ENCODE data around the gene GAMT.
A peak's percentile ranks its signal among the peaks of the same experiment; 100 is the strongest.

GAMT gene

DNA sequence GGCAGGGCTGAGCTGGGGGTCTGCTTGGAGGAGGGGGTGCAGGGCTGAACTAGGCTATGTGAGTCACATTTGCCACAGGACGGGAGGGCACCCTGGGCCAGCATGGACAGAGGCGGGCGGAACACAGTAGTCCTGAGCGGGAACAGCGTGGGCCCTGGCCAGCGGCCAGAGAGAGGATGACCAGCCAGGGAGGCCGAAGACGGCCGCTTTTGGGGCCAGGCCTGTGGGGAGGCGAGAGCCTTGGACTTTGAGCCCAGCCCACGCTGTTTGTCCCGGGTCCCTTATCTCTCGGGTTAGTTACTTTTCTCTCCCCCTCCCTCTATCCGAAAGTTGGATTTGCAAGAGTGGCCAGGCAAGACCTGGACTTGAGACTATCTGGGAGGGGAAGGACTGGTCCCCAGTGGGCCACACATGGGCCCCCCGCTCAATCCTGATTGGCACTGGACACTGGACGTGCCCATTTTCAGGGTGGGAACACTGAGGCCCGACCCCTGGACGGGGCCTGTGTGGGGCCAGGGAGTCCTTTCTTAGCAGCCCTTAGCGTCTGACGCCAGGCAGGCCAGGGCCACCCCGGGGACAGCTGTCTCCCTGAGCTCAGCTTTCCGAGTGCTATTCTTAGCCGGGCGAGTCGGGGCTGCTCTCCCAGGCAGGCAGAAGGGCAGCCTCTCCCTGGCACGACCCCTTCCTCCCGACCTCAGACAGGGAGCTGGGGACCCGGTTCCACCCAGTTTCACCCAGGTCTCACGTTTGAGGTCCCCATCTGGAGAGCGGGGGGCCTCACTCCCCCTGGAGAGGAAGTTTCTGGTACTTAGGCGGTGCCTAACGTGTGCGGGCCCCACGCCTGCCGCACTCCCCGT, 833 bp downstream of the GAMT start:
- peak overlapping the region; percentile 56 for H3K4ac ChIP-seq (ENCODE audit: low read depth, low read length)
- H2AFZ ChIP-seq (ENCODE audit: insufficient read depth, low read length, poor library complexity) = peak overlapping the region; percentile 99
- H2BK5ac ChIP-seq (ENCODE audit: low read depth, low read length, poor library complexity) = no peak overlapping the region
- H3K4me1 ChIP-seq (ENCODE audit: control insufficient read depth in 1 of 2, insufficient read depth in 2 of 2, low read length in 2 of 2) = peaks cover 6% of the 10 kb centered on the region in 2 experiments
- peaks cover 5% of the 10 kb centered on the region for H3K9me3 ChIP-seq (ENCODE audit: insufficient read depth, low read depth, low read length)
- no peaks in the 10 kb centered on the region for H3K36me3 ChIP-seq (ENCODE audit: control insufficient read depth in 1 of 2, insufficient read depth in 2 of 2, low read length in 2 of 2)
- peak overlapping the region; percentile 54 for H2BK120ac ChIP-seq (ENCODE audit: insufficient read depth, low read length, poor library complexity)
- no peak overlapping the region for H3K23ac ChIP-seq (ENCODE audit: low read length)
- H3K79me2 ChIP-seq (ENCODE audit: control insufficient read depth, insufficient read depth, low read length, poor library complexity) = peaks cover 6% of the 10 kb centered on the region
- DNase-seq = peak in 1 of 2 donors; percentile 24
- H3K27ac ChIP-seq (ENCODE audit: low read depth, low read length) = no peak overlapping the region
- no CpG with 5 or more reads among the region's 36 CpGs for WGBS (ENCODE audit: extremely low coverage, insufficient coverage, insufficient read length)
- H4K8ac ChIP-seq (ENCODE audit: low read depth, low read length) = peak overlapping the region; percentile 85
- H3K79me1 ChIP-seq (ENCODE audit: low read length) = peaks cover 8% of the 10 kb centered on the region
- peak overlapping the region; percentile 82 for H3K4me2 ChIP-seq (ENCODE audit: low read length)
- H3K4me3 ChIP-seq (ENCODE audit: low read depth, low read length) = peak overlapping the region; percentile 81
- H3K27me3 ChIP-seq (ENCODE audit: insufficient read depth, low read length) = no peaks in the 10 kb centered on the region
- H2AK5ac ChIP-seq (ENCODE audit: low read length) = peak overlapping the region; percentile 86
- H2BK12ac ChIP-seq (ENCODE audit: low read length) = no peak overlapping the region
- peak overlapping the region; percentile 59 for H3K9ac ChIP-seq (ENCODE audit: low read length)
- peak overlapping the region; percentile 96 for H4K12ac ChIP-seq (ENCODE audit: low read depth, low read length)
- H3K14ac ChIP-seq (ENCODE audit: low read length) = peak overlapping the region; percentile 96
- peak overlapping the region; percentile 94 for H4K91ac ChIP-seq (ENCODE audit: low read depth, low read length)
- peak overlapping the region; percentile 93 for H3K18ac ChIP-seq (ENCODE audit: low read length)

DNA sequence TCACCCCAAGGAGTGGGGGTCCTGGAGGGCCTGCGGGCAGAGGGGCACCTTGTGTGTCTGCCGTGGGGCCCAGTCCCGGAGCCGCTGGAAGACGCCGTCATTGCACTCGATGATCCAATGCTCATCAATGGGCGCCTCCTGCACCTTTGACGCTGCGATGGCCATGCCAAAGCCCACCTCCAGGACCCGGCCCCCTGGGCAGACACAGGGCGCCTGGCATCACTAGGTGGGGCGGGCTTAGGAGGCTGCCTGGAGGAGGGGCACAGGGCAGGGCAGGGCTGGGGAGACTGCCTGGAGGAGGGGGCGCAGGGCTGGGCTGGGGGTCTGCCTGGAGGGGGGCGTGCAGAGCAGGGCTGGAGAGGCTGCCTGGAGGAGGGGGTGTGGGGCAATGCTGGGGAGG, 1.6 kb downstream of the GAMT start:
- peaks cover 5% of the 10 kb centered on the region for H3K9me3 ChIP-seq (ENCODE audit: insufficient read depth, low read depth, low read length)
- no peak overlapping the region for H3K18ac ChIP-seq (ENCODE audit: low read length)
- H3K9ac ChIP-seq (ENCODE audit: low read length) = no peak overlapping the region
- no peak overlapping the region for H2BK12ac ChIP-seq (ENCODE audit: low read length)
- no peak overlapping the region for H2AFZ ChIP-seq (ENCODE audit: insufficient read depth, low read length, poor library complexity)
- no peak overlapping the region for H3K4ac ChIP-seq (ENCODE audit: low read depth, low read length)
- peaks cover 6% of the 10 kb centered on the region in 2 experiments for H3K4me1 ChIP-seq (ENCODE audit: control insufficient read depth in 1 of 2, insufficient read depth in 2 of 2, low read length in 2 of 2)
- peaks cover 8% of the 10 kb centered on the region for H3K79me1 ChIP-seq (ENCODE audit: low read length)
- no peak overlapping the region for H4K8ac ChIP-seq (ENCODE audit: low read depth, low read length)
- no peak overlapping the region for H3K4me2 ChIP-seq (ENCODE audit: low read length)
- no CpG with 5 or more reads among the region's 15 CpGs for WGBS (ENCODE audit: extremely low coverage, insufficient coverage, insufficient read length)
- H3K23ac ChIP-seq (ENCODE audit: low read length) = no peak overlapping the region
- H3K36me3 ChIP-seq (ENCODE audit: control insufficient read depth in 1 of 2, insufficient read depth in 2 of 2, low read length in 2 of 2) = peaks cover 3% of the 10 kb centered on the region in 2 experiments
- H3K27ac ChIP-seq (ENCODE audit: low read depth, low read length) = no peak overlapping the region
- no peak overlapping the region for H3K4me3 ChIP-seq (ENCODE audit: low read depth, low read length)
- no peak for DNase-seq
- H2BK120ac ChIP-seq (ENCODE audit: insufficient read depth, low read length, poor library complexity) = no peak overlapping the region
- H2AK5ac ChIP-seq (ENCODE audit: low read length) = no peak overlapping the region
- H3K27me3 ChIP-seq (ENCODE audit: insufficient read depth, low read length) = no peaks in the 10 kb centered on the region
- H4K12ac ChIP-seq (ENCODE audit: low read depth, low read length) = no peak overlapping the region
- H3K79me2 ChIP-seq (ENCODE audit: control insufficient read depth, insufficient read depth, low read length, poor library complexity) = peaks cover 6% of the 10 kb centered on the region
- H3K14ac ChIP-seq (ENCODE audit: low read length) = no peak overlapping the region
- no peak overlapping the region for H2BK5ac ChIP-seq (ENCODE audit: low read depth, low read length, poor library complexity)
- no peak overlapping the region for H4K91ac ChIP-seq (ENCODE audit: low read depth, low read length)

DNA sequence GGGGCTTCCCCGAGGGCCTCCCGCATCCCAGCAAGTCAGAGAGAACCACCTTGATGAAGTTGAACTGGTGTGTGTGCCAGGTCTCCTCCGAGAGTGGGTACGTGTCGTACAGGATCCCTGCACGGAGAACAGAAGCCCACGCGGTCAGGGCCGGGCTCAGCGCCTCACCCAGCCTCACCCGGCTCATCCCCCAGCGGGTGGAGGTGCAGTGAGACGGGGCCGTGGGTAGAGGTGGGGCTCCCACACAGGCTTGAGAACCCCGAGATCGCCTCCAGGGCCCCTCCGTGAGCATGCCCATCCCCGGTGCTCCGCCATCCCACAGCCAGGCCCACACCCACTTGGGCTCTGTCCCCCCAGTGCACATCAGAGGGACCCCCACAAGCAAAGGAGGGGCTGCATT, 2.3 kb downstream of the GAMT start:
- H4K12ac ChIP-seq (ENCODE audit: low read depth, low read length) = no peak overlapping the region
- no peak overlapping the region for H2BK120ac ChIP-seq (ENCODE audit: insufficient read depth, low read length, poor library complexity)
- no peak overlapping the region for H2AK5ac ChIP-seq (ENCODE audit: low read length)
- no peak overlapping the region for H3K4ac ChIP-seq (ENCODE audit: low read depth, low read length)
- H2AFZ ChIP-seq (ENCODE audit: insufficient read depth, low read length, poor library complexity) = no peak overlapping the region
- H3K36me3 ChIP-seq (ENCODE audit: control insufficient read depth in 1 of 2, insufficient read depth in 2 of 2, low read length in 2 of 2) = peaks cover 3% of the 10 kb centered on the region in 2 experiments
- no peak overlapping the region for H3K9ac ChIP-seq (ENCODE audit: low read length)
- no peak overlapping the region for H3K4me2 ChIP-seq (ENCODE audit: low read length)
- peaks cover 6% of the 10 kb centered on the region in 2 experiments for H3K4me1 ChIP-seq (ENCODE audit: control insufficient read depth in 1 of 2, insufficient read depth in 2 of 2, low read length in 2 of 2)
- H4K91ac ChIP-seq (ENCODE audit: low read depth, low read length) = no peak overlapping the region
- H3K27me3 ChIP-seq (ENCODE audit: insufficient read depth, low read length) = no peaks in the 10 kb centered on the region
- no peak overlapping the region for H3K18ac ChIP-seq (ENCODE audit: low read length)
- H2BK12ac ChIP-seq (ENCODE audit: low read length) = no peak overlapping the region
- H2BK5ac ChIP-seq (ENCODE audit: low read depth, low read length, poor library complexity) = no peak overlapping the region
- H3K14ac ChIP-seq (ENCODE audit: low read length) = no peak overlapping the region
- H3K4me3 ChIP-seq (ENCODE audit: low read depth, low read length) = no peak overlapping the region
- no peak overlapping the region for H3K27ac ChIP-seq (ENCODE audit: low read depth, low read length)
- H3K9me3 ChIP-seq (ENCODE audit: insufficient read depth, low read depth, low read length) = peaks cover 5% of the 10 kb centered on the region
- peaks cover 8% of the 10 kb centered on the region for H3K79me1 ChIP-seq (ENCODE audit: low read length)
- no peak overlapping the region for H4K8ac ChIP-seq (ENCODE audit: low read depth, low read length)
- H3K79me2 ChIP-seq (ENCODE audit: control insufficient read depth, insufficient read depth, low read length, poor library complexity) = peaks cover 6% of the 10 kb centered on the region
- no peak overlapping the region for H3K23ac ChIP-seq (ENCODE audit: low read length)
- no CpG with 5 or more reads among the region's 19 CpGs for WGBS (ENCODE audit: extremely low coverage, insufficient coverage, insufficient read length)
- DNase-seq = no peak

DNA sequence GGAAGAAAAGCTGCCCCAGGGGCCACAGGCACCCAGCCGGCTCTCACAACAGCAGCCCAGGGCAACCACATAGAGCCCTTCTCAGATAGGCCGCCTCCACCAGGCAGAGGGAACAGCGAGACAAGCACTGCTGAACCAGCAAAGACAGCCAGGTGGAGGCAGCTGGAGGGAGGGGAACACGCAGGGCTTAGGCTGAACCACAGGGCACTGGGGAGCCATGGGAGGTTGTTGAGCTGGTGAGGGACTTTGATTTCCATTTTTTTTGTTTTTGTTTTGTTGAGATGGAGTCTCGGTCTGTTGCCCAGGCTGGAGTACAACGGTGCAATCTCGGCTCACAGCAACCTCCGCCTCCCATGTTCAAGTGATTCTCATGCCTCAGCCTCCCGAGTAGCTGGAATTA, 3.5 kb downstream of the GAMT start:
- Histone ChIP-seq H3K18ac (ENCODE audit: low read length) (no peak overlapping the region), H3K23ac (ENCODE audit: low read length) (no peak overlapping the region), H3K9me3 (ENCODE audit: insufficient read depth, low read depth, low read length) (peaks cover 5% of the 10 kb centered on the region), H3K4me1 (ENCODE audit: control insufficient read depth in 1 of 2, insufficient read depth in 2 of 2, low read length in 2 of 2) (peaks cover 6% of the 10 kb centered on the region in 2 experiments), H2BK5ac (ENCODE audit: low read depth, low read length, poor library complexity) (no peak overlapping the region), H3K79me2 (ENCODE audit: control insufficient read depth, insufficient read depth, low read length, poor library complexity) (peaks cover 6% of the 10 kb centered on the region), H4K12ac (ENCODE audit: low read depth, low read length) (no peak overlapping the region), H2AFZ (ENCODE audit: insufficient read depth, low read length, poor library complexity) (no peak overlapping the region), H3K14ac (ENCODE audit: low read length) (no peak overlapping the region), H3K27me3 (ENCODE audit: insufficient read depth, low read length) (no peaks in the 10 kb centered on the region), H3K4me3 (ENCODE audit: low read depth, low read length) (no peak overlapping the region), H3K4me2 (ENCODE audit: low read length) (no peak overlapping the region), H3K4ac (ENCODE audit: low read depth, low read length) (no peak overlapping the region), H2BK12ac (ENCODE audit: low read length) (no peak overlapping the region), H3K36me3 (ENCODE audit: control insufficient read depth in 1 of 2, insufficient read depth in 2 of 2, low read length in 2 of 2) (peaks cover 7 to 10% of the 10 kb centered on the region in 2 experiments), H3K27ac (ENCODE audit: low read depth, low read length) (no peak overlapping the region), H3K79me1 (ENCODE audit: low read length) (peaks cover 8% of the 10 kb centered on the region), H2BK120ac (ENCODE audit: insufficient read depth, low read length, poor library complexity) (no peak overlapping the region), H4K91ac (ENCODE audit: low read depth, low read length) (no peak overlapping the region), H4K8ac (ENCODE audit: low read depth, low read length) (no peak overlapping the region), H2AK5ac (ENCODE audit: low read length) (no peak overlapping the region), H3K9ac (ENCODE audit: low read length) (no peak overlapping the region)
- WGBS (ENCODE audit: extremely low coverage, insufficient coverage, insufficient read length) = no CpG with 5 or more reads among the region's 9 CpGs
- peak in 1 of 2 donors; percentile 19 for DNase-seq

All from trophoblast cell (in vitro differentiated cells and primary cell).